ENCODE data around the gene BRD3. TPM values are rescaled to one million over a fixed set of nuclear protein-coding genes. Genes with fewer than 3 reads are reported as not detected.
A peak's percentile ranks its signal among the peaks of the same experiment; 100 is the strongest.

BRD3 gene
- total RNA-seq, 1 experiment from 2014 or later: 57.5 TPM

- Histone ChIP-seq H3K4me1 (no peaks in the 10 kb centered on the region), H3K9me3 (no peaks in the 10 kb centered on the region), H3K27me3 (replicated peaks; ENCODE audit: control insufficient read depth, insufficient read depth, low read length) (no peaks in the 10 kb centered on the region), H3K4me3 (ENCODE audit: low read depth, low read length) (no peak overlapping the region), H3K36me3 (ENCODE audit: control insufficient read depth, insufficient read depth, low read length) (peaks cover 4% of the 10 kb centered on the region; the same call in 1 of the 2 replicates)
- H3K36me3 Mint-ChIP-seq (ENCODE audit: insufficient read depth, unreplicated experiment): peaks cover 54% of the 10 kb centered on the region
- H3K4me1 Mint-ChIP-seq (ENCODE audit: low read depth, unreplicated experiment): no peaks in the 10 kb centered on the region
- no TSS peak for BruUV-seq (replicated peaks)
- intact Hi-C loops (cut with micrococcal nuclease; ENCODE audit: unreplicated experiment): no loop called here
- peak in 1 of 2 experiments; percentile 19 for DNase-seq
- TF ChIP-seq CTCF (IDR thresholded peaks at IDR 0.05; ENCODE audit: insufficient read depth in 1 of 2, low read depth in 1 of 2, low read length in 1 of 2, severe bottlenecking in 1 of 2, unreplicated experiment in 1 of 2): no peak
- CTCF ChIA-PET: no interaction called here
- H3K27ac Mint-ChIP-seq (ENCODE audit: unreplicated experiment): no peak overlapping the region
- H3K27me3 Mint-ChIP-seq (ENCODE audit: insufficient read depth, unreplicated experiment): no peaks in the 10 kb centered on the region
- POLR2A ChIA-PET: no interaction called here
- H3K9me3 Mint-ChIP-seq (ENCODE audit: unreplicated experiment): no peaks in the 10 kb centered on the region
- H3K4me3 Mint-ChIP-seq (ENCODE audit: unreplicated experiment): no peak overlapping the region
These were observed 33.4 kb downstream of the BRD3 start for GRCh38 chr9:134034215-134035040.

- no peak overlapping the region for H3K4me3 Mint-ChIP-seq (ENCODE audit: unreplicated experiment)
- CTCF ChIA-PET: no interaction called here
- TF ChIP-seq CTCF (IDR thresholded peaks at IDR 0.05; ENCODE audit: insufficient read depth in 1 of 2, low read depth in 1 of 2, low read length in 1 of 2, severe bottlenecking in 1 of 2, unreplicated experiment in 1 of 2): no peak
- POLR2A ChIA-PET: no interaction called here
- no peaks in the 10 kb centered on the region for H3K4me1 Mint-ChIP-seq (ENCODE audit: low read depth, unreplicated experiment)
- Histone ChIP-seq H3K36me3 (ENCODE audit: control insufficient read depth, insufficient read depth, low read length) (peaks cover 5% of the 10 kb centered on the region; the same call in 1 of the 2 replicates), H3K4me3 (ENCODE audit: low read depth, low read length) (no peak overlapping the region), H3K27me3 (replicated peaks; ENCODE audit: control insufficient read depth, insufficient read depth, low read length) (no peaks in the 10 kb centered on the region), H3K9me3 (no peaks in the 10 kb centered on the region), H3K4me1 (no peaks in the 10 kb centered on the region)
- no peaks in the 10 kb centered on the region for H3K9me3 Mint-ChIP-seq (ENCODE audit: unreplicated experiment)
- no TSS peak for BruUV-seq (replicated peaks)
- H3K36me3 Mint-ChIP-seq (ENCODE audit: insufficient read depth, unreplicated experiment): peaks cover 54% of the 10 kb centered on the region
- DNase-seq: peak in 1 of 2 experiments; percentile 31
- intact Hi-C loops (cut with micrococcal nuclease; ENCODE audit: unreplicated experiment): no loop called here
- no peaks in the 10 kb centered on the region for H3K27me3 Mint-ChIP-seq (ENCODE audit: insufficient read depth, unreplicated experiment)
- H3K27ac Mint-ChIP-seq (ENCODE audit: unreplicated experiment): no peak overlapping the region
These were observed 34.2 kb downstream of the BRD3 start for GRCh38 chr9:134033516-134034214.

GRCh38 chr9:134032456-134033222 is 35.2 kb downstream of the BRD3 start:
- ChIA-PET POLR2A (interaction anchor here (0.6 kb wide), 1 partner anchor 573 kb away, joined by 16 read pairs; no protein-coding TSS in a partner anchor), CTCF (interaction anchor here (0.6 kb wide), 1 partner anchor 191 kb away, joined by 7 read pairs; no protein-coding TSS in a partner anchor)
- Mint-ChIP-seq H3K4me1 (ENCODE audit: low read depth, unreplicated experiment) (no peaks in the 10 kb centered on the region), H3K27me3 (ENCODE audit: insufficient read depth, unreplicated experiment) (no peaks in the 10 kb centered on the region), H3K36me3 (ENCODE audit: insufficient read depth, unreplicated experiment) (peaks cover 57% of the 10 kb centered on the region), H3K4me3 (ENCODE audit: unreplicated experiment) (no peak overlapping the region), H3K9me3 (ENCODE audit: unreplicated experiment) (no peaks in the 10 kb centered on the region), H3K27ac (ENCODE audit: unreplicated experiment) (no peak overlapping the region)
- intact Hi-C loops (cut with micrococcal nuclease; ENCODE audit: unreplicated experiment): no loop called here
- no peaks in the 10 kb centered on the region for H3K9me3 ChIP-seq
- H3K27me3 ChIP-seq (replicated peaks; ENCODE audit: control insufficient read depth, insufficient read depth, low read length): no peaks in the 10 kb centered on the region
- no peak for TF ChIP-seq CTCF (IDR thresholded peaks at IDR 0.05; ENCODE audit: insufficient read depth in 1 of 2, low read depth in 1 of 2, low read length in 1 of 2, severe bottlenecking in 1 of 2, unreplicated experiment in 1 of 2)
- H3K36me3 ChIP-seq (ENCODE audit: control insufficient read depth, insufficient read depth, low read length): peaks cover 5% of the 10 kb centered on the region; the same call in 1 of the 2 replicates
- H3K4me3 ChIP-seq (ENCODE audit: low read depth, low read length): no peak overlapping the region
- no peak for DNase-seq
- no TSS peak for BruUV-seq (replicated peaks)
- no peaks in the 10 kb centered on the region for H3K4me1 ChIP-seq
